ENCODE results near the gene SCN4A. TPM values are rescaled to one million over a fixed set of nuclear protein-coding genes. Genes with fewer than 3 reads are reported as not detected.

The SCN4A gene
- total RNA-seq, 1 donor from 2014 or later, result 99.4 TPM

GRCh38 chr17:64002658-64003525, 30.2 kb upstream of the SCN4A start:
- no peak for DNase-seq (ENCODE audit: low read depth)

- no peak for DNase-seq (ENCODE audit: low read depth)
These were observed 29.2 kb upstream of the SCN4A start for GRCh38 chr17:64001763-64002529.

- DNase-seq (ENCODE audit: low read depth), result no peak
These were observed 28.4 kb upstream of the SCN4A start for GRCh38 chr17:64001091-64001579.

DNA sequence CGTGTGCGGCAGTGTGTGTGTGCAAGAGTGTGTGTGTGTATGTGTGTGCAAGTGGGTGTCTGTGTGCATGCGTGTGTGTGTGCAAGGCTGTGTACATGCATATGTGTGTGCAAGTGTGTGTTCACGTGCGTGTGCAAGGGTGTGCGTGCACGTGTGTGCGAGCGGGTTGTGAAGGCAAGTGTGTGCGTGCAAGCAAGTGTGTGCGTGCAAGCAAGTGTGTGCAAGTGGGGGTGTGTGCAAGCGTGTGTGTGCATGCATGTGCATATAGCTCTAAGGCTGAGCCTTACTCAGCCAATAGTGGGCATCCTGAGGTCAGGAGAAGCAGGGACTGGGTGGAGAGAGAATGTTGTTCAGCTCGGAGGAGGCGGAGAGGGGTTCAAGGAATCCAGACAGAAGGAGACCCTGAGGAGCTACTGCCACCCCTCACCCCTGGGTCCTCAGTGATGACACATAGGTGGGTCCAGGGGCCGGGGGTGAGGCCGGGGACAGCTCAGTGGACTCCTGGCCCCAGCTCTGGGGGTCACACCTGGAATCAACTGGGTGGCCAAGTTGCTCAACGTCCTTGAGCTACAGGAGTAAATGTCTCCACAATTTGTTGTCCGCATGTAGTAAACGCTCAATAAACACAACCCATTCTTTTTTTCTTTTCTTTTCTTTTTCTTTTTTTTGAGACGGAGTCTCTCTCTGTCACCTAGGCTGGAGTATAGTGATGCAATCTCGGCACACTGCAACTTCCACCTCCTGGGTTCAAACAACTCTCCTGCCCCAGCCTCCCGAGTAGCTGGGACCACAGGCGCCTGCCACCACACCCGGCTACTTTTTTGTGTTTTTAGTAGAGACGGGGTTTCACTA, 27.2 kb upstream of the SCN4A start:
- DNase-seq (ENCODE audit: low read depth), result no peak

GRCh38 chr17:63998721-63999679, 26.3 kb upstream of the SCN4A start:
- no peak for DNase-seq (ENCODE audit: low read depth)

- DNase-seq (ENCODE audit: low read depth), result peak; percentile 71
These were observed 25.5 kb upstream of the SCN4A start, which contains the start of gene PRR29 for GRCh38 chr17:63998050-63998720. Gene PRR29, plus strand, starts transcription at chr17:63998351. Its CDS starts 14 bp downstream, at chr17:63998365.

DNA sequence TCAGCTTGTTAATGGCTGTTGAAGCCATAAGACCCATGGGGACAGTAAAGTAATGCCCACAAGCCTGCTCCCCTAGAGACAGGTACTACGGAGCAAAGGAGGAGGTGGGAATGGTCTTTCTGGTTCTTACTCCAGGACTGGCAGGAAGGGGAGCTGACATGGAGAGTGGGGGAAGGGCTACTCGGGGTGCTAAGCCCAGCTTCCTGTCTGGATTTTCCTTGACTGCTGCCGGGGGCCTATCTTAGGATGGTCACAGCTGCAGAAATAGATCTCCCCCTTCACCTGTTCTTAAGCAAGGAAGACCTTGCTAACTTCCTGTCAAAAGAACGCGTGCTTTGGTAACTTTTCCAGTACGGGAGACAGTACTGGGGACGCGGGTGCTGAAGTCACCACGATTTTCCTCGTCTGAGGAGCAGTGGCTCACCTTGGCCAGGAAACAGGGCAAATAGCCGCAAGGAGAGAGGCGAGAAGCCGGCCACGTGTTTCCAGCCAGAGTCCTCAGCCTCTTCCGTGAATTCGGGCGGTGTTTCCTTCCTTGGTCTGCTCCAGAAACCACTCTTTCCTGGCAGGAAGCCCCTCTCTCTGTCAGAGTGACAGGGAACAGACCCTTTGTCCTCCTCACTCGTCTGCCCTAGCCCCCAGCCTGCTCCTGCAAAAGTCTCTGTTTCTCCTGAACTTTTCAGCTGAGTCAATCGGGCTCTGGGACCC, 24.8 kb upstream of the SCN4A start:
- DNase-seq (ENCODE audit: low read depth), result no peak

DNA sequence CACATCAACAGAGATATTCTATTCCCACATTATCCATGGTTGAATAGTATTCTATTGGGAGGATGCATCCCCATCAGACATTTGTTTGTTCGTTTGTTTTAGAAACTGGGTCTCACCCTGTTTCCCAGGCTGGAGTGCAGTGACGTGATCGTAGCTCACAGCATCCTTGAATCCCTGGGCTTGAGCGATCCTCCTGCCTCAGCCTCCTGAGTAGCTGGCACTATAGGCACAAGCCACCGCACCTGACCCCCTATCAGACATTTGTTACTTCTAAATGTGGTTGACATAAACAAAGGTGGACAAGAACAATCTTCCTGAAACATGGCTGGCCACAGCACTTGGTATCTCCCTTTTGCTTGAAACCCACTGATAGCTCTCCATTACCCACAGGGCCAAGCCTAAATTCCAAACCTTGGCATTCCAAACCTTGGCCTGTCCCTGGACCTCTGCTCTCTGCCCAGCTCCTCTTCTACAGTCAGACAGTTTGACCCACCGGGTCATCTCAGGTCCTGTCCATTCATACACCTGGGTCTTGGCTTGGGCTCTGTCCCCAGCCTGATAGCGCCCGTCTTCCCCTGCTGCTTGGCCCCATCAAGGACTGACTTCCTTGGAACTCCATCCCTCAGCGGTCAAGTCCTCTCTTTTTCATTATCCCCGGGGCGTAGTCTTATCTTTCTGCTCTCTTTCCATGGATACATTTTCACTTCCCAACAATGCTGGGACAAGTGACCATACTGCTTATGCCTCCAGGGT, 23.9 kb upstream of the SCN4A start:
- no peak for DNase-seq (ENCODE audit: low read depth)

GRCh38 chr17:63995626-63996025, 22.9 kb upstream of the SCN4A start:
- DNase-seq (ENCODE audit: low read depth), result no peak

DNA sequence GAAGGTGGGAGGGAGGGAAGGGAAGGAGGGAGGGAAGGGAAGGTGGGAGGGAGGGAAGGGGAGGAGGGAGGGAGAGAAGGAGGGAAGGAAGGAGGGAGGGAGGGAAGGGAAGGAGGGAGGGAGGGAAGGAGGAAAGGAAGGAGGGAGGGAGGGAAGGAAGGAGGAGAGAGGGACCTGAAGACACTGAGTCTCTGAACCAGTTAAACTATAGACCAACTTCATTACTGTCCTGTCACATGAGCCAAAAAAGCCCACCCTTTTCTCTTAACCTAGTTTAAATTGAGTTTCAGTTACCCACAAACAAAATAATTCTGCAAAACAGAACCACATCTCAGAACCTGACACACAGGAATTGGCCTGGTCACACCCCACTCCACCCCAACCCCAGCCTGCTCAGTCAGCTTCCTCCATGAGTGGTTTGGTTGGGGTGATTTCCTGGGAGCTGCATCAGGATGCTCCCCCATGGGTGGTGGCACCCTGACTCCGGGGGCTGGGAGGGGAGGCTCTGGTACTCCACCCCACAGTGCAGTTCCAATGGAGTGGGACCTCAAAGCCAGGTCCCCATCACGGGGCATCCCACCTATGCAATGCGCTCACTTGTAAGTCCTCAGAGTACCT, 20.8 kb upstream of the SCN4A start:
- DNase-seq (ENCODE audit: low read depth), result no peak

- DNase-seq (ENCODE audit: low read depth), result no peak
These were observed 18.9 kb upstream of the SCN4A start for GRCh38 chr17:63991611-63992010.

DNA sequence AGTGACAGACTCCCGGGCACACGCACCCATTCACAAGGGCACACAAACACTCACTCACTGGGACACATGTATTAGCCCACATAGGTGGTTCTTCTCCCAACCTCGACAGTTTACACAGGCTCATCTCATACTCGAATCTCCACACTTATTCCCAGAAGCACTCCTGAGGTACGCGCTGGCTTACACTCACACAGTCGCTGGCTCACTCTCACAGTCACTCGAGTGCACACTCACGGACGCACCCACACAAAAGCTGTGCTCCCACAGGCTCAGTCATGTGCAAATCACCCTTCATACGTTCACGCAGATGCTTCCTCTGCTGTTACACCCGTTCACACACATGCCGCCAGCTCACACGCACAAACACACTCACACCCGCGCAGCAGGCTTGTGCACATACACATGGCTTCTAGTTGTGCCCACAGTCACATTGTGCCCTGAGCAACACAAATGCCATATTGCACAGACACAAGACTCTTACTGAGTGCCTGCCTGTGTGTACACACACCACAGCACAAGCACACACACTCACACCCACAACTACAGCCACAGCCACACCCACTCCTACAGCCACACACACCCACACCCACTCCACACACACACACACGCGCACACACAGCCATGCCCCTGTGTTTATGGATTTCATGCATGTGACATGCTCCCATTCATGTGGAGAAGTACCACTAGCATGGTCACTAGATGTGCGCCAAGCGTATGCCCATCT, 17.1 kb upstream of the SCN4A start:
- no peak for DNase-seq (ENCODE audit: low read depth)

DNA sequence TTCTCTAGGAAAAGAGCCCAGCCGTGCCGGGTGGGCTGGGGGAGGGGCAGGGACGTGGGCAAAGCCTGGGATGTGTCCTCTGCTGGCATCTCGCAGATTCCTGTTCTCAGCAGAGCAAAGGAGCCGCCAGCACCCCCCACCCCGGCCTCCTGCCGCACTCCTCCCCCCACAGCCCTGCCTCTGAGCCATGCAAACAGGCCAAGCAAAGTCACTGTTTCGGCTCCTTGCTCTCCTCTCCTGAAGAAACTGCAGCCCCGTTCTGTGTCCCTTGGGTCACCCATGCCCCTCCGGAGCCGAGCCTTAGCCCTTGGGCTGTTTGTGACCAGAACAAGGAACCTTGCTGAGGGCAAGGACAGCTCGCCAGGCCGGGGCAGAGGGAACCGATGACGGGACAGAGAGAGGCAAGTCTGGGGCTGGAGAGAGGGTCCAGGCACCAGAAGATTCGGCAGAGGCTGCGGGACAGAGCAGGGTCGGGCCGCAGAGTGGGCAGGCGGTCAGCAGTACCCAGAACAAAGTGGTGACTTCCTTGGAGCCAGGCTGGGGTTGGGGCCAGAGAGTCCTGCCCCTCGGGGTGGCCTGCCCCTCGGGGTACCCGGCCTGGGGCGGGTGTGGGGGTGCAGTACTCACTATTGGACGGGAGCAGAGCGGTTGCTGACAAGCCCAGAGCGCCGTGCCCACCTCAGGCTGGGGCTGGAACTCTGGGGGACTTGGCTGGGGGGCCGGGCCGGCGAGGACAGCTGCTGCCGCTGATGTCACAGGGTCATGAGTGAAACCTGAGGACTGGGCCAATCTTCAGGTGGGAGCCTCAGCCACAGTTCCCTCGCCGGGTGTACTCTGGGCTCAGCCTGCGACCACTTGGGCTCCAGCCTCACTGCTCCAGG, 16.3 kb upstream of the SCN4A start:
- peak; percentile 71 for DNase-seq (ENCODE audit: low read depth)

GRCh38 chr17:63988127-63988478, 15.4 kb upstream of the SCN4A start:
- peak; percentile 49 for DNase-seq (ENCODE audit: low read depth)

DNA sequence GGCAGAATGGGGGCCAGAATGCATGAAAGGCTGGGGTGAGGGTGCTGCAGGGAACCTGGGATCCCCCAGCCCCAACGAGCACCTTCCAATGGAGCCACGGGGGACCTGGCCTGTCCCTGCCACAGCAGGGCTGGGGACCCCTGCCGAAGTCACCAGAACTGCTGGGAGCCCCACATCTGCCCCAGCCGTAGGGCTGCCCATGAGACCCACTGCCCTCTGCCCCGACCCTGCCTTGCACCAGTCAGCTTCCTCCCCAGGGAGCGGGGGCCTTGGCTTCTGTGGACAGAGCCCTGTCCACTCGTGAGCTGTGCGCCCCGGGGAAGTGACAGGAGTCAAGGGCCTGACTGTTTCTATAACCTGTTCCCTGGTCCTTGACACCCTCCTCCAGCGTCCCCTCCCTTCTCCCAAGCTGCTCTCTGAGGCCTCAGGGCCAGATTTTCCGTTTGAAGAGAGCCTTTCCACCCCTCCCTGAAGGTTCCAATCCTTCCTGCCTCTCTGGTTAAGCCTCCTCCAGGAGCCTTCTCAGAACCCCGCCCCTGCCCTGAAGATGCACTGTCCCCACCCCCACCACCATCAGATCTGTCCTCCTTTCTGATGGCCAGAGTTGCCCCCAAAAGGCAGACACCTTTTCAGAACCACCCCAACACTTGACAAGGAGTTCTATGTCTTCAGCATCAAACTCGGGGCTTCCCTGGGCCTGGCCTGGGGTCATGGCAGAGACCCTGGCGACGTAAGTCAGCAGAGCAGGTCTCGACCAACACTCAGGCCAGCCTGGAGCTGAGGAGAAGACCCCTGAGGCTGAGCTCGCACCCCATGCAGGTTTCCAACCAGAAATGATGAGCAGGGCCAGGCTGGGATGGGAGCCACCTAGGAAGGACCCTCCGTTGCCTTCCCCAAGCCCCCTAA, 14.8 kb upstream of the SCN4A start:
- no peak for DNase-seq (ENCODE audit: low read depth)

All from myocyte (in vitro differentiated cells).